ENCODE data around the gene AQP6. TPM values are rescaled to one million over a fixed set of nuclear protein-coding genes. Genes with fewer than 3 reads are reported as not detected.

Gene AQP6
- total RNA-seq, 1 donor from 2014 or later: not detected

DNA sequence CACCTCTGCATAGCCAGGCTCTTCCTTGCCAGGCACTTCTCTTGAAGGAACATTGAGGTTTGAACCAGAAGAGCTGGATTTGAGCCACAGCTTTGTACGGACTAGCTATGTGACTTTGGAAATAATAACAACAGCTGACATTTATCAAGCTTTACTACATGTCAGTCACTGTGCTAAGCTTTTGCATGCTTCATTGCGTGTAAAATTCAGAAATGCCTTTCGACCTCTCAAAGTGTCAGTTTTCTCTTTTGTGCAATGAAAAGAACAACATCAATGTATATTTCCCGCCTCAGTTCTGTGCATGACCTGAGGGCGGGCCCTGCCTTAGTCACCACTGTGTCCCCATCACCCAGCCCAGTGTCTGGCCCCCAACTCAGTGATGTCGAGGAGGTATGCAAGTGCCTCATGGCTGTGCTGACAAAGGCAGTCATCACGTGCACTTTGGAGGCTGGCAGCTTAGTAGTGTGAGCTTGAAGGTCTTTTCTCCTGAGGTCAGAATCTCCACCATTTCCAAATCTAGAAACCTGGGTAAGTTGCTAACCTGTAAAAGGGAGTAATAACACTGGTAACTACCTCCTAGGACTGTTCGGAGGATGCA lies 40.1 kb upstream of the AQP6 start:
- Histone ChIP-seq H3K27me3 (ENCODE audit: low read depth) (peaks cover 8% of the 10 kb centered on the region), H3K4me3 (no peak overlapping the region), H3K27ac (replicated peaks) (no peak overlapping the region), H3K4me1 (no peaks in the 10 kb centered on the region), H3K9me3 (replicated peaks) (no peaks in the 10 kb centered on the region), H3K36me3 (no peaks in the 10 kb centered on the region)
- DNase-seq: no peak
- TF ChIP-seq, protein P1, sequence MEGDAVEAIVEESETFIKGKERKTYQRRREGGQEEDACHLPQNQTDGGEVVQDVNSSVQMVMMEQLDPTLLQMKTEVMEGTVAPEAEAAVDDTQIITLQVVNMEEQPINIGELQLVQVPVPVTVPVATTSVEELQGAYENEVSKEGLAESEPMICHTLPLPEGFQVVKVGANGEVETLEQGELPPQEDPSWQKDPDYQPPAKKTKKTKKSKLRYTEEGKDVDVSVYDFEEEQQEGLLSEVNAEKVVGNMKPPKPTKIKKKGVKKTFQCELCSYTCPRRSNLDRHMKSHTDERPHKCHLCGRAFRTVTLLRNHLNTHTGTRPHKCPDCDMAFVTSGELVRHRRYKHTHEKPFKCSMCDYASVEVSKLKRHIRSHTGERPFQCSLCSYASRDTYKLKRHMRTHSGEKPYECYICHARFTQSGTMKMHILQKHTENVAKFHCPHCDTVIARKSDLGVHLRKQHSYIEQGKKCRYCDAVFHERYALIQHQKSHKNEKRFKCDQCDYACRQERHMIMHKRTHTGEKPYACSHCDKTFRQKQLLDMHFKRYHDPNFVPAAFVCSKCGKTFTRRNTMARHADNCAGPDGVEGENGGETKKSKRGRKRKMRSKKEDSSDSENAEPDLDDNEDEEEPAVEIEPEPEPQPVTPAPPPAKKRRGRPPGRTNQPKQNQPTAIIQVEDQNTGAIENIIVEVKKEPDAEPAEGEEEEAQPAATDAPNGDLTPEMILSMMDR (IDR thresholded peaks at IDR 0.05; ENCODE audit: borderline replicate concordance): no peak
- intact Hi-C loops (cut with micrococcal nuclease): no loop called here

DNA sequence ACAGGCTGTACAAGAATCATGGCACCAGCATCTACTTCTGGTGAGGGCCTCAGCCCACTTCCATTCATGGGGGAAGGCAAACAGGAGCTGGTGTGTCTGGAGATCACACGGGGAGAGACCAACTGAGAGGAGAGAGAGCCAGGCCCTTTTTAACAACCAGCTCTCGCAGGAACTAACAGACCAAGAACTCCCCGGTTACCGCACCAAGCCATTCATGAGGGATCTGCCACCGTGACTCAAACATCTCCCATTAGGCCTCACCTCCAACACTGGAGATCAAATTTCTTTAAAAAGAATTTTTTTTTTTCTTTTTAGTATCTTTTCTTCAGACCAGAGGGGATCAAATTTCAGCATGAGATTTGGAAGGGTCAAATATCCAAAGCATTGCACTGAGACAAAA lies 39.0 kb upstream of the AQP6 start:
- no peaks in the 10 kb centered on the region for H3K4me1 ChIP-seq
- no peaks in the 10 kb centered on the region for H3K36me3 ChIP-seq
- intact Hi-C loops (cut with micrococcal nuclease): no loop called here
- TF ChIP-seq, protein P1 (IDR thresholded peaks at IDR 0.05; ENCODE audit: borderline replicate concordance): no peak
- no peak overlapping the region for H3K4me3 ChIP-seq
- no peaks in the 10 kb centered on the region for H3K9me3 ChIP-seq (replicated peaks)
- DNase-seq: no peak
- H3K27me3 ChIP-seq (ENCODE audit: low read depth): peaks cover 8% of the 10 kb centered on the region
- H3K27ac ChIP-seq (replicated peaks): no peak overlapping the region

DNA sequence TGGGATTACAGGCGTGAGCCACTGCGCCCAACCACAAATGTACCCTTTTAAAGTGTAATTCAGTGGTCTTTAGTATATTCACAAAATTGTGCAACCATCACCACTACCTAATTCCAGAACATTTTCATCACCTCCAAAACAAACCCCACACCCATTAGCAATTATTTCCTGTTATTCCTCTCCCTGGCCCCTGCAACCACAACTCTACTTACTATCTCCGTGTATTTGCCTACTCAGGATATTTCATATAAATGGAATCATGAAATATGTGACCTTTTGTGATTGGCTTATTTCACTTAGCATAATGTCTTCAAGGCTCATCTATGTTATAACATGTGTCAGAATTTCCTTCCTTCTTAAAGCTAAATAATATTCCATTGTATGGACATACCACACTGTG lies 38.2 kb upstream of the AQP6 start:
- TF ChIP-seq, protein P1 (IDR thresholded peaks at IDR 0.05; ENCODE audit: borderline replicate concordance): no peak
- no peak for DNase-seq
- no peaks in the 10 kb centered on the region for H3K9me3 ChIP-seq (replicated peaks)
- intact Hi-C loops (cut with micrococcal nuclease): no loop called here
- H3K27ac ChIP-seq (replicated peaks): no peak overlapping the region
- no peaks in the 10 kb centered on the region for H3K36me3 ChIP-seq
- peaks cover 8% of the 10 kb centered on the region for H3K27me3 ChIP-seq (ENCODE audit: low read depth)
- no peak overlapping the region for H3K4me3 ChIP-seq
- H3K4me1 ChIP-seq: no peaks in the 10 kb centered on the region

DNA sequence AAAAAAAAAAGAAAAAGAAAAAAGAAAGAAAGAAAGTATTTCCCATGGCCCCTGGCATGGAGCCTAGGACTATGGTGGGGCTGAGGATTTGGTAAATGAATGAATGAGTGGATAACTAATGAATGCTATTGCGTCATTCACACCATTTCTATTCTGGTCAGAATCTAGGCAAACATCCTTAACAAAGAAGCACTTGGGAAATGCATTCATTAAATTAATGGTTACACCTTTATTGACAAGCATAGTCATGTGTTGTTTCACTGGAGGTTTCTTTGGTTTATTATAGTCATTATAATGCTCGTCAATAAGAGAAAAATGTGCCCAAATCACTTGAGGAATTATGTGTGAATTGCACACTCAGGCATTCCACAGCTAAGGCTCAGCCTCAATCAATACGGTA lies 35.8 kb upstream of the AQP6 start:
- no peaks in the 10 kb centered on the region for H3K4me1 ChIP-seq
- no peaks in the 10 kb centered on the region for H3K9me3 ChIP-seq (replicated peaks)
- H3K4me3 ChIP-seq: no peak overlapping the region
- intact Hi-C loops (cut with micrococcal nuclease): no loop called here
- H3K36me3 ChIP-seq: no peaks in the 10 kb centered on the region
- TF ChIP-seq, protein P1 (IDR thresholded peaks at IDR 0.05; ENCODE audit: borderline replicate concordance): no peak
- no peak for DNase-seq
- no peak overlapping the region for H3K27ac ChIP-seq (replicated peaks)
- peaks cover 8% of the 10 kb centered on the region for H3K27me3 ChIP-seq (ENCODE audit: low read depth)

DNA sequence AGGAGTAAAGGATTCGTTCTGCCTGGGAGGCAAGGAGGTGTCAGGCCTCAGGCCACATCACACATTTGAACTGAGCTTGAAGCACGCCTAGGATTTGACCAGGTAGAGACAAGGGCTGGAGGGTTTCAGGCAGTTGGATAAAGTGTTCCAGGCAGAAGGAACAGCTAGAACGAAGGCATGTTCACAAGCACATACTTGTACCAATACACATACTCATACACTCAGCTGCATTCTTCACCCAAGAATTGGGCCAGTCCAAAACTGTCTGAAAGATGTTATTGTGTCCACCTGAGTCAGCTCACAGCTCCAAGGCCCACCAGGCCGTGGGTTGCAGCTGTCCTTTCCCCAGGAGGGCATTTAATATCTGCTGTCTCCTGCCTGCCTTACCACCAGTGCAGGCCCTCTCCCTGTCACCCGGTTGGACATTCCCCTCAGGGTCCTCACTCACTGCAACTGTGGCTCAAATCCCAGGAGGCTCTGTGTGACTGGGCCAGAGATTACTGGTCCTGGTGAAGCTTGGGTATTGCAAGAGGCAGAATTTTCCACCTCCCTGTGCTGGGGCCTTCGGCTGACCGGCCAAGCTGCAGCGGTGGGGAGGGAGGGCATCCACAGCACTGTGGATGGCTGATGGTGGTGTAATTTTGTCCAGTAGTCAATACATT lies 35.0 kb upstream of the AQP6 start:
- DNase-seq: no peak

More for the DNA sequence above, 35.0 kb upstream of the AQP6 start:
- no peaks in the 10 kb centered on the region for H3K9me3 ChIP-seq (replicated peaks)
- no peak overlapping the region for H3K4me3 ChIP-seq
- peaks cover 8% of the 10 kb centered on the region for H3K27me3 ChIP-seq (ENCODE audit: low read depth)
- no peaks in the 10 kb centered on the region for H3K36me3 ChIP-seq
- no peak overlapping the region for H3K27ac ChIP-seq (replicated peaks)
- intact Hi-C loops (cut with micrococcal nuclease): no loop called here
- H3K4me1 ChIP-seq: no peaks in the 10 kb centered on the region
- TF ChIP-seq, protein P1 (IDR thresholded peaks at IDR 0.05; ENCODE audit: borderline replicate concordance): no peak
